Measurements from ENCODE around the gene MS4A6E.
"Not testable (repeated sequence)": the region's sequence is repeated elsewhere in the genome, so short reads cannot be mapped to it uniquely, and the experiment has no call there.

Gene MS4A6E, protein sequence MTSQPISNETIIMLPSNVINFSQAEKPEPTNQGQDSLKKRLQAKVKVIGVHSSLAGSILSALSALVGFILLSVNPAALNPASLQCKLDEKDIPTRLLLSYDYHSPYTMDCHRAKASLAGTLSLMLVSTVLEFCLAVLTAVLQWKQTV

DNA sequence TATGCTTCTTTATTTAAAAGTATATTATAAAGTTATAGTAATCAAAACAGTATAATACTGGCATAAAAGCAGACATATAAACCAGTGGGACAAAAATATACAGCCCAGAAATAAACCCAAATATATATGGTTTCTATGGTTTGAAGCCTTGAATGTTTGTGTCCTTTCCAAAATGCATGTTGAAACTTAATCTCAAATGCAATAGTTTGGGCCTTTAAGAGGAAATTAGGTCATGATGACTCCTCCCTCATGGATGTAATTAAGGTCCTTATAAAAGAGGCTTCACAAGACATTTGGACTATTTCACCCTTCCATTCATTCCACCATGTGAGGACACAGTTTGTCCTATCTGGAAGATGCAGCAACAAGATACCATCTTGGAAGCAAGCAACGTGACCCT lies at the start of gene MS4A6E:
TSS of gene MS4A6E (plus strand) at position 301 of the 400 bp plus-strand sequence. CDS start 7,641 bp downstream, outside the sequence.
- no peak for DNase-seq (ENCODE audit: low spot score)

DNA sequence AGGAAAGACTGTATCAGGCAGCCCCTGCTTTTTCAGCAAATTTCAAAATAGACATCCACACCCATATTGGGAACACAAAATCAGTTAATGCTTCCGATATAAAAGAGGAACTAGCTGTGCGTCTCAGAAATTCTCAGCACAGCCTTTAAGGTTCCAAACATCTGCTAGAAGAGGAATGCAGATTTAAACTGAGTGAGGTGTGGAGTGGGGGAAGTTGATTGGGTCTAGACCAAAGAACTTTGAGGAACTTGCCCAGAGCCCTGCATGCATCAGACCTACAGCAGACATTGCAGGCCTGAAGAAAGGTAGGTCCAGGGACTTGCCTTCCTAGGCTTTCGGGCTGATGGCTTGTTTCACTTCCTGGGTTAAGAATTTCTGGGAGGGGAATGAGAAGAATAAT lies 46.6 kb upstream of the MS4A6E start, which contains the start of gene MS4A4A:
TSS of gene MS4A4A (plus strand) at position 255 of the 400 bp plus-strand sequence. CDS start at position 265, 10 bp downstream.
- DNase-seq (ENCODE audit: low spot score) = no peak

DNA sequence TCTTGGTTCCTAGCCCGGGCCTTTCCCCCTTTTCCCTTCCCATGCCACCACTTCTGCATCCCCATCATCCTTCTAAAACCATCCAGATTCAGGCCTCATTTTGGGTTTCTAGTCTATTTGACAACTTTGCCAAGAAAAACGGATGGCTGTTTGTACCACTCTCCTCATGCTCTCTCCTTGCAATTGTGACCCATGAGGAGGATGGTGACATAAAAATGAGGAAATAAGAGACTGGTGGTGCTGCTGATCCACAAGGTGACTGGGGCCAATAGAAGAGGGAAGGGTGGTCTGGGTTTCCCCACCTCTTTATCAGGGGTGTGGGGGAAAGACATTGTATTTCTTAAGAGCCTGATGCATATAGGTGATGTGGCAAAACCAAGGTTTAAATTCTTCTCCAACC lies 45.6 kb upstream of the MS4A6E start:
- DNase-seq (ENCODE audit: low spot score) = no peak

DNA sequence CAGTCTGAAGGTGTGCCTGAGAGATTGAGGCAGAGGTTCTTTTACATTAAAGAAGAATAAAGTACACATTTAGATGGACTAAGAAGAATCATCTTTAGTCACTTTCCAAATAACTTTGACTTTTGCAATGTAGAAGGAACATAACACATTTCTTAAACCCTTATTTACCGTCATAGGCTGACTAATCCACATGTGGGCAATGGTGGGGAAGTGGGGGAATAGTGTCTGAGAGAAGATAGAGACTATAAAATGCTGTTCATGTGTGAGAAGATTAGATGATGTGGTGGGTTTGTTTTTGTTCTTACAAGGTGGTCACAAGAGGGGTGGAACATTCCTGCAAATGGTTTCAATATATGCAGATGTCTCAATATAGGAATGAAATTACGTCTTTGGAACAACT lies 44.8 kb upstream of the MS4A6E start:
- no peak for DNase-seq (ENCODE audit: low spot score)

DNA sequence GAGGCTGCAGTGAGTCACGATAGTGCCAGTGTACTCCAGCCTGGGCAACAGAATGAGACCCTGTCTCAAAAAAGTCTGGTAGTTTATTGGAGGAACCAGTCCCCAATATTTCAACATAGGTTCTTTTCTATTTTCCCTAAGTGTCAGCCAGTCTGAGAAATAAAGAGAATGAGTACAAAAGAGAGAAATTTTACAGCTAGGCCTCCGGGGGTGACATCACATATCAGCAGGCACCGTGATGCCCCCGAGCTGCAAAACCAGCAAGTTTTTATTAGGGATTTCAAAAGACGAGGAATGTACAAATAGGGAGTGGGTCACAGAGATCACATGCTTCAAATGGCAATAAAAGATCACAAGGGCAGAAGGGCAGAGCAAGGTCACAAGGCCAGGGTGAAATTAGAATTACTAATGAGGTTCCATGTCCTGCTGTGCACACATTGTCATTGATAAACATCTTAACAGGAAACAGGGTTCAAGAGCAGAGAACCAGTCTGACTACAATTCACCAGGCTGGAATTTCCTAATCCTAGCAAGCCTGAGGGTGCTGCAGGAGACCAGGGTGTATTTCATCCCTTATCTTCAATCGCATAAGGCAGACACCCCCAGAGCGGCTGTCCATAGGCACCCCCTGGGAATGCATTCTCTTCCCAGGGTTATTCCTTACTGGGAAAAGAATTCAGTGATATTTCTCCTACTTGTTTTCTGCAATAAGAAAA lies 41.5 kb upstream of the MS4A6E start:
- not testable (repeated sequence) for DNase-seq (ENCODE audit: low spot score)

DNA sequence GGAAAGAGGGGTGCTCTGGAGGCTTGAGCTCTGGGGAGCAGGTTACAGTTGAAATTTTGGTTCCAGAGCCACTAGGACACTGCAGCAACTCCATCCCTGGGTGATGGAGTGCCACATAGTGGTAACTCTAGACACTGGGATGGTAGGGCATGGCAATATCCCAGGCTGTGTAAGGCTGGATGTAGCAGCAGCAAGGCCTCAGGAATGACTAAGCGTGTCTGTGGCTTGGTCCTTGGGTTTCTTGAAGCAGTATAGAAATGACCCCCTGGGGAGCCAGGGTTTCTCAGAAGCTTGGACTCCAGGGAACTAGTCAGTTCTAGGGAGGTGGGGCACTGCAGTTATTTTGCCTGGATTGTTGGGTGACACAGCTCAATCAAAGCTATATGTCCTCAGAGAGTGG lies 38.5 kb upstream of the MS4A6E start:
- no peak for DNase-seq (ENCODE audit: low spot score)

DNA sequence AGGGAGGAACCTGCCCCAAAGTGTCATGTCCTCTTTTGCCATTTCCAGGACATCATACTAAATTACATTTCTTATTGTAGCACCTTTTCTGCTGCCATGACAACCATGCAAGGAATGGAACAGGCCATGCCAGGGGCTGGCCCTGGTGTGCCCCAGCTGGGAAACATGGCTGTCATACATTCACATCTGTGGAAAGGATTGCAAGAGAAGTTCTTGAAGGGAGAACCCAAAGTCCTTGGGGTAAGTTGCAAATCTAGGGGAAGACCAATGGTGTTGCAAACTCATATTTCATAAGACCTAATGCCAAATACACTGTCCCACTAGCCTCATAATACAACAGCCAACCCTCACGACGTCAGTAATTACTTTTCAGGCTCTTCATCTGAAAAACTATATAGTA lies 34.9 kb upstream of the MS4A6E start:
- DNase-seq (ENCODE audit: low spot score) = no peak

DNA sequence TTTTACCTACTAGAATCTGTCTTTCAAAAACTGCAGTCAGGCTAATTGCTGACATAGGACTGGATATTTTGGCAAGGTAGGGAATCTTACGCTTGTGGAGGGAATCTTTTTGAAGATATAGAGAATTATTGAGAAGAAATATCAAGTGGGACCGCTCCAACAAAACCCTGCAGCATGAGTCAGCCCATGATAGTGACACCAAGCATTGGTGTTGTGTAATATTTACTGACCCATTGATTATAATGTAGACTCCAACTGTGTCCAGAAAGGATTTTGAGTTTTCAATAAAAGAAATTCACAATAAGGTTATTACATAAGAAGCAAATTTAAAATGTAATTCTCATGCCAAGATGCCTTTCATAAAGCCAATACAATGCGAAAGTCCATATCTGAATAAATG lies 25.9 kb upstream of the MS4A6E start:
- no peak for DNase-seq (ENCODE audit: low spot score)

DNA sequence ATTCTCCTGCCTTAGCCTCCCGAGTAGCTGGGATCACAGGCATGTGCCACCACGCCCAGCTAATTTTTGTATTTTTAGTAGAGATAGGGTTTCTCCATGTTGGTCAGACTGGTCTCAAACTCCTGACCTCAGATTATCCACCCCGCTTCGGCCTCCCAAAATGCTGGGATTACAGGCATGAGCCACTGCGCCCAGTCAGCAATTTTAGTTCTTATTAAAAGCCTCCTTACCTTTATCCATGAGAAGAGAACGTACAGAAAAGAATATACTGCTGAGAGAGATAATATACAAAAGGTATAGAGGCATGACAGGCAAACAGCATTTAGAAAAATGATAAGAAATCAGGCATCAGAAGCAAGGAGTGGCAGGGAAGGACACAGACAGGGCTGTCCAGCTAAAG lies 25.2 kb upstream of the MS4A6E start:
- not testable (repeated sequence) for DNase-seq (ENCODE audit: low spot score)

DNA sequence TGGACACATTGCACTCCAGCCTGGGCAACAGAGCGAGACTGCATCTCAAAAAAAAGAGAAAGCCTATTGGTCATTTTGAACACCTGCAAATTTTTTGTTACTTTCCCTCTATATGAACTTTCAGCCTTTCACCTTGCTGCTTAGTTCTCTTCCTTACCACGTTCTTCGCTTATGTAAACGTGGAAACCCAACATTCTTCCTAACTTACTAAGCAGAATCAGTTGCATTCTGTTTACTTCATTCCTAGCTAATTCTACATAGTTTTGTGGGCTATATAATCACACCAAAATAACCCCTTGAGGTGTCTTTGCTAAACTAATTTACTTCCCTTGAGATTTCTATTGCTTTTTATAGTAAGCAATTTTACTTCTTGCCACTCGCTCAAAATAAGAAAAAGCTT lies 23.4 kb upstream of the MS4A6E start:
- no peak for DNase-seq (ENCODE audit: low spot score)

DNA sequence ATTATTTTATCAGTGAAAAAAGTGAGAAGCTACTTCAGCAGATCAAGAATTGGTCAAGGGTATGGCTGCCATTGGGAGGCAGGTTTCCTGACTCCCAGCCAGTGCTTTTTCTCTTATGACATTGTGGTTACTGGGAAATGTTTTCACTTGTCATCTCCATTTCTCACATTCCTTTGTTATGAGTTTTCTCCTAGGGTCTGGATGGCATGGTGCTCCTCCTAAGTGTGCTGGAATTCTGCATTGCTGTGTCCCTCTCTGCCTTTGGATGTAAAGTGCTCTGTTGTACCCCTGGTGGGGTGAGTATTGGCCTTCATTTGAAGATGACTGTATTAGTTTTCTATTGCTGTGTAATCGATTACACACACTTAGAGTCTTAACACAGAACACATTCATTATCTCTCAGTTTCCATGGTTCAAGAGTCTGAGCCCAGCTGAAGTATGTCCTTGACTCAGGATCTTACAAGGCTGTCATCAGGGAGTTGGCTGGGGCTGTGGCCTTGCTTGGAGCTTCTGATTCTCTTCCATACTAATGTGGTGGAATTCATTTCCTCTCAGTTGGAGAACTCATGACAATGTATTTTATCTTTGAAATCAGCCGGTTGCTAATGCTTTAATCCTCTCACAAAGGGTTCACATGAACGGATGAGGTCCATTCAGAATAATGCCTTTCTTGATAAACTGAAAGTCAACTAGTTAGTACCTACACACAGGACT lies 21.0 kb upstream of the MS4A6E start:
- no peak for DNase-seq (ENCODE audit: low spot score)

DNA sequence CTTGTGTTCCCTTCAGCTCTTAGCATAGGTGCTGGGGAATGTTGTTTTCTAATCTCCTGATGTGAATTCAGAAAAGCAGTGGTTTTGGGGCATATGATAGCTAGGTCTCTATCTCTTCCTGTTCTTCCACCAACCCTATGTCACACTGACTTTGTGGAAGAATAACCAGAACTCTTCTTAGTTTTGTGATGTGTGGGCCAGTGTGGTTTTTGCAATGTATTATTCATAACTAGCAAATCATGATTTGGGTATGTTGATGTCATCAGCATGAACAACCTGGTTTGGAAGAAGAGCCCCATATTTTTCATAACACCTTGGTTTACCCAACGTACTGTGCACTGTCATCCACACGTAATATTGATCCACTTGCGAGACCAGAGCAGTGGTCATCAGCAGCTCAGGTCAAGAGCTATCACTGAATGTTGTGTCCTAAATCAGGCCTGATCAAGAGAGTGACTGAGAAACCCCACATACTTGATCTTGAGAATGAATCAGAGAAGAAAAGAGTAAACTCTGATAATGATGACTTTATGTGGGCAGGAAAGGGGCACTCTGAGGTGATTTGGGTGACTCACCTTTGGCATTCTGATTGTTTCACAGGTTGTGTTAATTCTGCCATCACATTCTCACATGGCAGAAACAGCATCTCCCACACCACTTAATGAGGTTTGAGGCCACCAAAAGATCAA lies 19.4 kb upstream of the MS4A6E start:
- DNase-seq (ENCODE audit: low spot score) = no peak

DNA sequence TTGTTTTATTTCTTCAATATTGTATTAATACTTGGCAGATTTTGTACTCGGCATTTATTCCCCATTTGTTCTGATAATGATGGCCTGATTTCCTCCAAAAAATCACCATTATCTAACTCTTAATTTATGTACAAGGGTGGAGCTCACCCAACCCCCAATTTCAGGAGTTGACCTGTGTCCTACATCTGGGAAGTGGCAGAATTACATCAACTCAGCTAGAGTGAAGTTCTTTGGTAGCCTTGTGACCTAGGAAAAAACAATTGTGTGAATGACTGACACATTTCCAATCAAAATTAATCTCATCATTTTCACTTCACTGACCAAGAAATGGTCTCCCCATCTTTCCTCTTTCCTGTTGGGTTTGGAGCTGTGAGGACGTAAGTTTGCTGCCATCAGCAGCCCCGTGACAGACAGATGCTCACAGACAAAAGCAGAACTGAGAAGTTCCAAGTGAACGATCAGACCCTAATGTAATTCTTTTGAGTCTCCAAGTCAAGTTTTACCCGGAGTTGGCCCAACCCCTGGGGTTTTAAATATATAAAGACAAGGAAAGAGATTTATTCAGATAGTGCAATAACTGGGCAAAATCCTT lies 16.6 kb upstream of the MS4A6E start:
- DNase-seq (ENCODE audit: low spot score) = no peak

DNA sequence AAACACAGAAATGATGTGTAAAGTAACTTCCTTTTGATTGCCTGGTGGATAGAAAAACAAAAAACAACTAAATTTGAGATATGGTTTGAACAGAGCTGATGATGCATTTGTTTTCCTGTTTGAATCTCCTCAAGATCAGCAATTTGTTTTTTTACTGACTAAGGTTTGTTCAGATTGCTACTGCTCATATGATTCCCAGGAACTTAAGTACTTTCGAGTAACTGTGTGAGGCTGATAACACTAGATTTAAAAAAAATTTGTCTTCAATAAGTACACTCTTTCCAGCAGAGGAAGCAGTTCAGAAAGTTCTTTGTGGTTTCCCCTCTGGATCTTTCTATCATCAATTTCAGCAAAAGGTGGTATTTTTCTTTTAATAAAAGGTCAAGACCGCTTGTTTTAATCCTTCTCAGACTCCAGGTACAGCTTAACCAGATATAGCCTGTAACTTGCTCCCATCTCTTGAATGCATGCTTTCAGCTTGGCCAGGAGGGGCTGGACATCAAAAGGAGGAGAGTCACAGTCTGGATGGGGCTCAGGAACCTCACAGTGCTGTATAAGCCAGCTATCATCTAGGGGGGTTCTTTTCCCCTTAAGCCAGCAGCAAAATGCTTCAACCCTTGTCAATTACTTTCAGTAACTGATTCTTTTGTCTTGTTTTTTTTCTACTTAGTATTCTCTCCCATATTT lies 12.3 kb upstream of the MS4A6E start:
- DNase-seq (ENCODE audit: low spot score) = no peak

DNA sequence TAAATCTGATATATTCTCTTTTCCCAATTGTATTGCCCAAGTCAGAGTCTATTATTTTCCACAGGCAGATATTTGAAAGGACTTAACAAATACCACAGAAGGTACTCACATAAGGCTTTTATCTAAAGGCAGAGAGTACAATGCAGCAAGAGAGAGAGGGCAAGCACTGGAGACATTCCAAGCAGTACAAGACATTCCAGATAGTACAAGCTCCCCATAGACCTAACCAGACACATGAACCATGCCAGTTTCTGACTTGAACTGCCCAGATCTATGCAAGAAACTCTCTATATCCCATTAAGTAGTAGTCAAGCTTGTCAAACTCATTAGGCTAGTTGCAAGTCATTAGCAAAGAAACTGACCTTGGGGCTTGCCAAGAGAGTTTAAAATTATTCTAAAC lies 11.2 kb upstream of the MS4A6E start:
- DNase-seq (ENCODE audit: low spot score) = no peak

DNA sequence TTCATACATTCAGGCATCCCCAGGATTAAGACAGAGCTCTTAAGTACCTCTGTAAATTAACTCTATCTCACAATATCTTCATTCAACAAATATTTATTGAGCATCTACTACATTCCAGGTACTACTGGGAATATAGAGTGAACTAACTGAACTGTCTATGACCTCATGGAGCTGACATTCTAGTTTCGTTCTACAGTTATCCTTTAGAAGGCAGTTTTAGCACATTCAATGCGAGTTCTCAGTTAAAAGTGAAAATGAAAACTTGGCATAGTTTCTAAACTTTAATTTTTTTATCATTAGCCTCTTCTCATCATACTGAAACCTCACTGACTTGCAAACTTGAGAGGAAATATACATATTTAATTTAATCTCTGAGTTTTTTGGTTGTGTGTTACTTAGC lies 10.7 kb upstream of the MS4A6E start:
- no peak for DNase-seq (ENCODE audit: low spot score)

DNA sequence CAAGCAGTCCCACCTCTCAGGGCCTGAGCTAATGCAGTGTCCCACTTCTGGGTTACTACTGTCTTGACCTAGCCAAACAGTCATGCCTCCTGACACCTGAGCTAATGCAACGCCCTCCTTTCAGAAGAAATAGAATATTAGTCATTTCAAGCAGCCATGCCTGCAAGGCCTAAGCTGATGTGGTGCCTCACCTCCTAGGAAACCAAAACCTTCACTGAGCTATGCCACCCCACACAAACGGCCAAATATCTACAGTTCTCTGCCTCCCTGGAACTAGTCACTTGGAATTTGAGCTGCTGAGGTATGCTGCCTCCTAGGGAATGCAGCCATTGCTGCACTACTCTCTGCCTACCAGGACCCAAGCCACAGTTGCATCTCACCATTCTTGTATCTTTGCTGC lies 8.3 kb upstream of the MS4A6E start:
- no peak for DNase-seq (ENCODE audit: low spot score)

DNA sequence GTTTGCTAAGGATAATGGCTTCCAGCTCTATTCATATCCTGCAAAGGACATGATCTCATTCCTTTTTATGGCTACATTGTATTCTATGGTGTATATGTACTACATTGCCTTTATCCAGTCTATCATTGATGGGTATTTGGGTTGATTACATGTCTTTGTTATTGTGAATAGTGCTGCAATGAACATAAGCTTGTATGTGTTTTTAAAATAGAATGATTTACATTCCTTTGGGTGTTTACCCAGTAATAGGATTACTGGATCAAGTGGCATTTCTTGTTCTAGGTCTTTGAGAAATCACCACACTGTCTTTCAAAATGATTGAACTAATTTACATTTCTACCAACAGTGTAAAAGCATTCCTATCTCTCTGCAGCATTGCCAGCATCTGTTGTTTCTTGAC lies 6.0 kb upstream of the MS4A6E start:
- no peak for DNase-seq (ENCODE audit: low spot score)

DNA sequence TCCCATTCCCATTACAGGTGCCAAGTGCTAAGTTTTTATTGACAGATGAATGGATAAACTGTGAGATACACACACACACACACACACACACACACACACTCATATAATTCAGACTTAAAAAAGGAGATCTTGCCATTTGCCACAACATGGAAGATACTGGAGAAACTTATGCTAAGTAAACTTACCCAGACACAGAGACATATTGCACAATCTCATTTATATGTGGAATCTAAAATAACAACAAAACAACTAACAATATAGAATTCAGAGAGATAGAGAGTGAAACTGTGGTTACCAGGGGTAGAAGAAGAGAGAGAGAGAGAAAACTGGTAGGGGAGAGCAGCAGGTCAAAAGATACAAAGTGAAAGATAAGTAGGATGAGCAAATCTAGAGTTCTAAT lies 1.4 kb downstream of the MS4A6E start:
- no peak for DNase-seq (ENCODE audit: low spot score)

DNA sequence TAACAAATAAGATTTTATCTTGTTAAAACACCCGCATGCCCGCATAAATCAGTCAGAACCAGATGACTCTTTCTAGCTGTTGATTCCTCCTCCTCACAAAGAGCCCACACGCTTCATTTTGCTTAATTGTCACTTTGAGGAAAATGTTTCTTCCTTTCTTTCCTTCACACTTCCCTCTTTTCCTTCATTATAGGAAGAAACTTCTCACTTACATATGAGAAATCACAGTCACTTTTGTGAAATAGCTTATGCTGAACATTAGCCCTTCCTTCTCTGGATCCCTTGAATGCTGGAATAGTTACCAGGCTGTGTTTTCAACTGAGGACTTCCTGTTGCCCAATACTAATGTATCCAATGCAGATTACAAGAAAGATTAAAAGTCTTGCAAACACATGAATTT lies 5.8 kb downstream of the MS4A6E start:
- DNase-seq (ENCODE audit: low spot score) = no peak

DNA sequence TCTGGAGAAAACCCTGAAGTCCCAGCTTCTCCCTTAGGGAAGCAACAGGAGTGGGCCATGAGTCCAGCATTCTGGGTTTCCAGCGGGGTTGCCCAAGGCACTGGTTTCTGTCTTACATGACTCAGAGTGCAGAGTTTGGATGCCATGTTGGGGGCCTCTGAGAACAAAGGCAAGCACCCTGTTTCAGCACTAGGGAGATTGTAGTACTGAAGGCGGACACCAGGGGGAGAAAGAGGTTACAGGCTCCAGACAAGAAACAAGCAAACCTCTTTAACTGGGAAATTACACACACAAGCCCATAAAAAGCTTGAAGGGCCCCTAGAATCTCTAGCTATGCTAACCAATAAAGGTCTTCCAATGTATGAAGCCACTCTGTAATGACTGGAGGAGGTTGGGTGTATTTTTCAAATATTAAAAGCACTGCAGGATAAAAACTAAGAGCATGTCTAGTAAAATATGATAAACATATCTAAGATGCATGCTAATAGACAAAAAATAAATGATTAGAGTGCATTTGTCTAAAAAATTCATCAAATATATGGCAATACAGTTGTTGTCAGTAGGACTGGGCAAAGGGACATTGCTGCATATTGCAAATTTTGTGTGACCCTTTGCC lies 7.1 kb downstream of the MS4A6E start:
- peak; percentile 76 for DNase-seq (ENCODE audit: low spot score)
